Endothelial cell of hepatic sinusoid (primary cell): ENCODE measurements around the gene SPACA6.
"Not testable (repeated sequence)": the region's sequence is repeated elsewhere in the genome, so short reads cannot be mapped to it uniquely, and the experiment has no call there.

Experiments
- in situ Hi-C: cut with HindIII; loops from 2 replicates; pipeline ENCODE4 v1.10.0; 2017; ENCODE audit warnings: low sequenced_read_pairs

Gene SPACA6

DNA sequence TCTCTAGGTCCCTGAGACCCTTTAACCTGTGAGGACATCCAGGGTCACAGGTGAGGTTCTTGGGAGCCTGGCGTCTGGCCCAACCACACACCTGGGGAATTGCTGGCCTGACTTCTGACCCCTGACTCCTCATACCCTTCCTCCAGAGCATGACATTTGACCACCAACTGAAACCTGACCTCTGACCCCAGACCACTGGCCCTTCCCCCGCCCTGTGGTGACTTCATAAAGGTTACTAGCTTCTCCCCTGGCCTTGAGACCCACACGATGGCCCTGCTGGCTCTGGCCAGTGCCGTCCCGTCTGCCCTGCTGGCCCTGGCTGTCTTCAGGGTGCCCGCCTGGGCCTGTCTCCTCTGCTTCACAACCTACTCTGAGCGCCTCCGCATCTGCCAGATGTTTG, at the start of gene SPACA6:
Gene SPACA6 (plus strand): TSS at position 71 of the 400 bp plus-strand sequence. CDS start 197 bp downstream, at position 268.
- in situ Hi-C loops: no loop called here

DNA sequence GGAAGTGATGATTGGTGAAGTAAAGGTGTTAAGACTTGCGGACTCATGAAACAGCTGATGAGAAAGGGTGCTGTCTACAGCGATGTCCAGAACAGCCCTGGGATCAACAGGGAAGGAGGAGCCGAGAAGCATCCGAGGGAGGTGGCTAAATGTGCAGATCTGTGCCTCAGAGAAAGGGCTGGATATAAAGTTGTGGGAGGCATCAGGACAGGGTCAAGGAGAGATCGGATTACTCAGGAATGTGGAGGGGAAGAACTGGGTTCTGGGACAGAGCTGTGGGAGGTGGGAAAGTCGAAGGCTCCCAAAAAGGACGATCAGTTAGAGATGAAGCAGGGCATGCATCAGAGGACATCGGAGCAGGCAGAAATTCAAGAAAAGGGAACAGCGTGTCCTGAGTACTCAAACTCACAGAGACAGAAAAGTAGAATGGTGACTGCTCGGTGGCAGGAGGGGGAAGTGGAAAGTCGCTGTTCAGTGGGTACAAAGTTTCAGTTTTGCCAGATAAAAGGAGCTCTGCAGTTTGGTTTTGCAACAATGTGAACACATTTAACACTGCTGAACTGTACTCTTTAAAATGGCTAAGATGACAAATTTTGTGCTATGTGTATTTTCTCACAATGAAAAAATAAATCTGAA, 48.4 kb upstream of the SPACA6 start:
- in situ Hi-C loops: loop anchor here (5.0 kb wide), 2 partner anchors 47 to 172 kb away; no protein-coding TSS in a partner anchor

DNA sequence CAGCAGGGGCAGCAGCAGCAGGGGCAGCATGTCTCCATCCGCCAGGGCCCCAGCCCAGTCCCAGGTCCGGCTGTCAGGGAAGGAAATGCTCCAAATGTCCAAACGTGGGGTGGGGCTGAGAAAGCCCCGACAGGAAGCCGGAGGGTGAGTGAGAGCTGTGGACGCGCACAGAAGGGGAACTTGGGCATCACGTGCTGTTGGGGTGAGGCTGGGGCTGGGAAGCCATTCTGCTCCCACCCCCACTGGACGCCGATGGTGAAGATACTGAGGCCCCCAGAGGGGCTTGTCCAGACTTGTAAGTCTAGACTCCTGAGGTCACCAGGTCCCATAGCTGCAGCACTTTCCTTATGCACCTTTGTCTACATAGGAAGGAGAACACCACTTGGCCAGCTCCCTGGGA, 46.4 kb upstream of the SPACA6 start, which contains the start of gene SIGLEC14:
Gene SIGLEC14 (minus strand): TSS at position 96 of the 400 bp plus-strand sequence. CDS start 66 bp downstream, at position 30.
- in situ Hi-C loops: loop anchor here (5.0 kb wide), 2 partner anchors 49 to 174 kb away; no protein-coding TSS in a partner anchor

GRCh38 chr19:51647318-51647717, 45.8 kb upstream of the SPACA6 start:
- in situ Hi-C loops: loop anchor here (5.0 kb wide), 2 partner anchors 50 to 175 kb away; no protein-coding TSS in a partner anchor

- in situ Hi-C loops: no loop called here
Observed at GRCh38 chr19:51651216-51651846, 41.8 kb upstream of the SPACA6 start.

DNA sequence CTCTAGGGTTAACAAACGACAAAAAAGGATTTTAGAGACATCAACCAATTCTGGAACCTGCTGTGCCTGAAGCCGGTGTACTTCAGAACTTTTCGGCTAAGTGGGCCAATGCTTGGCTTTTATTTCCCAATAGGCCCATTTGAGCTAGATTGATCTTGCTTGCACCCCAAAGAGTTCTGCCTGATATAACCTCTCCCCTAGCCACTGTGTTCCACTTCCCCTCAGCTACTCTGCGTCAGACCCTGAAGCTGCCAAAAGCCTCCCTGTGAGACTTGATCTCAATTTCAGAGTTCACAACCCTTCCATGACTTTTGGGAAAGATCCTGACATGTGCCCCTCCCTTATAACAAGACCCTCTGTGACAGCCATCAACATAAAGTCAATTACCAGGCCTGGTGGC, 40.9 kb upstream of the SPACA6 start:
- in situ Hi-C loops: no loop called here

- in situ Hi-C loops: no loop called here
Observed at GRCh38 chr19:51653162-51653561, 40.0 kb upstream of the SPACA6 start.

DNA sequence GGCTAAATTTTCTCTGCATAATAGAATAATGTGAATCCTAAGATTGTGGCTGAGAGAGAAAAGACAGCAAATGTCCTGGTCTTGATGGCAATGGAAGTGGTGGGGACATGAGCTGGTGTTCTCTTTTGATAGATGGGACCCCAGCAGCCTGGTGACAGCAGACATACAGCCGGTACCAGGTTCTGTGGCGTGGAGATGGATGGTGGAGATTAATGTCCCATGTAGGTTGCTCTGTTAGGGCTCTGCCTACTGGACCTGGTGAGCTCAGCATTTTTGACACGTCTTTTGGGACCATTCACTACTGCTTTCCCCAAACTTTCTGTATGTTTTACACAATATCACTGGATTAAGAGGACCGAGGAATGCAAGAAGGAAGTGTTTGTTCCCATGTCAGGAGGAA, 38.3 kb upstream of the SPACA6 start:
- in situ Hi-C loops: no loop called here

DNA sequence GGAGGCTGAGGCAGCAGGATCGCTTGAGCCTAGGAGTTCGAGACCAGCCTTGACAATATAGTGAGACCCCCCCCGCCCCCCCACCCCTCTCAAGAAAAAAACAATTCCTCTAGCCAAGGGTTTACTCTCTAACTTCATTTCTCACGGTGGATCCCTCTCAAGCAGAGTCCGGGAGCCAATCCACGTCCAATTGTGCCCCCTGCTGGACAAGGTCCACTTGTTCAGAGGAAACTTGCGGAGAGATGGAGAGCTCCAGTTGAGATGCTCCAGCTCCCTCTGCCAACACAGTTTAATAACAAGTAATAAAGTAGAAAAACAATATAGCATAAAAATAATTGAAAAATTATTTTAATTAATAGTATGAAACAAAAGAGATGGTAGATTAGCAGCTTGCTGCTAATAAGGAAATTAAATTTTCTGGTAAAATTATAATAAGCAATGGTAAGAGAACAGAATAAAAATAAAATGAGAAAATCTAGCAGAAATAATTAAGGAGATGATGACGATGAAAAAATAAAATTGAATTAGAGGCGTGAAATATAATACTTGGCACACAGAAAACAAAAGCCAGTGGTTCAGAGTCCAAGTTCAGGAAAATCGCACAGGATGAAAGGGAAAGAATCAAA, 32.0 kb upstream of the SPACA6 start:
- in situ Hi-C loops: no loop called here

DNA sequence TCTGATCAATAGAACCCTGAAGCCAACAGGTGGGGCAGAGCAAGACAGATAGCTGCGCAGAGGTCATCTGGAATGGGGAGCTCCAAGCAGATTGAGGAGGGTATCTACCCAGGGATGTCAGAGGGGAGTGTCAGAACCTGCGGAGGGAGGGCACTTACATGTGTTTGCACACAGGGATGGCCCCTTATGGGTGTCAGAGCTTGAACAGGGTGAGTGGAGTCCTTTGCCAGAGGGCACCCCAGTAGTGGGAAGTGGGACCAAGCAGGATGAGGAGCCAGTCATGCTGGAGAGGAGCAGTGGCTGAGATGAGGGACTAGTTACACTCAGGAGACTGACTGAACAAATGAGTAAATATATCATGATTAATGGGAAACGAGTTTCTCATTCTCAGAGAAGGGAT, 29.5 kb upstream of the SPACA6 start:
- in situ Hi-C loops: no loop called here

GRCh38 chr19:51664131-51664530, 29.0 kb upstream of the SPACA6 start:
- in situ Hi-C loops: no loop called here

DNA sequence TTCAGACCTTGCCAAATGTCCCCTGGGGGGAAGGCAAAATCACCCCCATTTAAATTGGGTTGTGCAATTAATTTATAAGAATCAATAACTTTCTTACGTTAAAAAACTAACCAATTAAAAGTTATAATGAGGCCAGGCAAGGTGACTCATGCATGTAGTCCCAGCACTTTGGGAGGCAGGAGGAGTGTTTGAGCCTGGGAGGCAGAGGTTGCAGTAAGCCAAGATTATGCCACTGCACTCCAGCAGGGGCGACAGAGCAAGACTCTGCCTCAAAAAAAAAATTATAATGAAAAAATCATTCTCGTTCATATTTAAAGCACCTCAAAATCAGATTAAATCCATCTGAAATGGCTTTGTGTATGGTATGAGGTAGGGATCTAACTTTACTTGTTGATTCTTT, 28.1 kb upstream of the SPACA6 start:
- in situ Hi-C loops: no loop called here

- in situ Hi-C loops: no loop called here
Observed at GRCh38 chr19:51668216-51668615, 24.9 kb upstream of the SPACA6 start.

DNA sequence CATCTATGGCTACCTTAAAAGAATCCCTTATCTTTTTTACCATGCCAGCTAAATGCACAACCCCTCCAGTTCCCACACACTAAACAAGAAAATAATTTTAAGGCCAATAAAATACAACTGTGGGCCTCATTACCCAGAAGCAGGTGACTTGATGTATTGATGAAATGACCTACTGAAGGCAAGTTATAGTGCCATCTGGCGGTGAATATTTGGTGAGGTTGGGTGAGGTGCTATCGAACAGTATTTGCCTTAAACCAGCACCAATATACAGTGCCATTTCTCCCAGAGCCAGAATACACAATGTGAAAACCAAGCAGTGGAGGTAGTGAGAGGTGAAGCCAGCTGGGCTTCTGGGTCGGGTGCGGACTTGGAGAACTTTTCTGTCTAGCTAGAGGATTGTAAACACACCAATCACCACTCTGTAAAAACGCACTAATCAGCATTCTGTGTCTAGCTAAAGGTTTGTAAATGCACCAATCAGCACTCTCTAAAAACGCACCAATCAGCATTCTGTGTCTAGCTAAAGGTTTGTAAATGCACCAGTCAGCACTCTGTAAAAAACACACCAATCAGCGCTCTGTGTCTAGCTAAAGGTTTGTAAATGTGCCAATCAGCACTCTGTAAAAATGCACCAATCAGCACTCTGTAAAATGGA, 17.1 kb upstream of the SPACA6 start:
- in situ Hi-C loops: not testable (repeated sequence)

- in situ Hi-C loops: no loop called here
Observed at GRCh38 chr19:51676566-51677083, 16.5 kb upstream of the SPACA6 start.

DNA sequence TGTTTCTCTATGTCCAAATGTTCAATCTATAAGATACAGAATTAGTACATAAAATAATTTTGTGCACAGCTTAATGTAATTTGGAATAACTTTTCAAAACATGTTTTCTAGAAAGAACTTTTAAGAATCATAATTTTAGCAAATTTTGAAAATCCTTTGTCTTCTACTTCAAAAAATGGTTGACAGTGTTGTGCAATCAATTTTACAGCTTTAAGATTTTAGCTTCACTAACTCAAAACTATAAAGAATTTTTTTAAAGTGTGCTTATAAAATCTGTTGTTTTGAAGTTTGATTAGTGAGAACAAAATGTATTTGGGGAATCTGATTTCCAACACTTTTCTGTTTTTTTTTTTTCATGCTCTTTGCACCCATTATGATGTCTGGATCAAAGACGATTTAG, 12.7 kb upstream of the SPACA6 start:
- in situ Hi-C loops: loop anchor here (5.0 kb wide), 1 partner anchor 83 kb away; no protein-coding TSS in a partner anchor

- in situ Hi-C loops: loop anchor here (5.0 kb wide), 1 partner anchor 84 kb away; no protein-coding TSS in a partner anchor
Observed at GRCh38 chr19:51681286-51681941, 11.7 kb upstream of the SPACA6 start.

DNA sequence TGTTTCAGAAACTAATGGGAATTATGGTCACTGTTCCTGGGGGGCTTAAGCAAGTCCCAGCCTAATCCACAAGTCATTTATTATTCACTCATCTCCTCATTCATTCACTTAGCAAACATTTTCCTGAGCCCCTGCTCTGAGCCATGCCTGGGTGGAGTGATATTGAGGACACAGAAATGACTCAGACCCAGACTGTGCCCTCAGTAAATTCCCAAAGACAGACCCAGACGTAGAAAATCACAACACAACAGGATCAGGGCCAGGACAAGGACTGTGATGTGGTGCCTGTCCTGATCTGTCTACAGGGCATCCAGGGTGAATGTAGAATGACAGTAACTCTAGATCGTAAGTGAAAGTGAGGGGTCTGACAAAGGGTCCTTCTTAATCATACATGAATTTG, 7.0 kb upstream of the SPACA6 start:
- in situ Hi-C loops: no loop called here

DNA sequence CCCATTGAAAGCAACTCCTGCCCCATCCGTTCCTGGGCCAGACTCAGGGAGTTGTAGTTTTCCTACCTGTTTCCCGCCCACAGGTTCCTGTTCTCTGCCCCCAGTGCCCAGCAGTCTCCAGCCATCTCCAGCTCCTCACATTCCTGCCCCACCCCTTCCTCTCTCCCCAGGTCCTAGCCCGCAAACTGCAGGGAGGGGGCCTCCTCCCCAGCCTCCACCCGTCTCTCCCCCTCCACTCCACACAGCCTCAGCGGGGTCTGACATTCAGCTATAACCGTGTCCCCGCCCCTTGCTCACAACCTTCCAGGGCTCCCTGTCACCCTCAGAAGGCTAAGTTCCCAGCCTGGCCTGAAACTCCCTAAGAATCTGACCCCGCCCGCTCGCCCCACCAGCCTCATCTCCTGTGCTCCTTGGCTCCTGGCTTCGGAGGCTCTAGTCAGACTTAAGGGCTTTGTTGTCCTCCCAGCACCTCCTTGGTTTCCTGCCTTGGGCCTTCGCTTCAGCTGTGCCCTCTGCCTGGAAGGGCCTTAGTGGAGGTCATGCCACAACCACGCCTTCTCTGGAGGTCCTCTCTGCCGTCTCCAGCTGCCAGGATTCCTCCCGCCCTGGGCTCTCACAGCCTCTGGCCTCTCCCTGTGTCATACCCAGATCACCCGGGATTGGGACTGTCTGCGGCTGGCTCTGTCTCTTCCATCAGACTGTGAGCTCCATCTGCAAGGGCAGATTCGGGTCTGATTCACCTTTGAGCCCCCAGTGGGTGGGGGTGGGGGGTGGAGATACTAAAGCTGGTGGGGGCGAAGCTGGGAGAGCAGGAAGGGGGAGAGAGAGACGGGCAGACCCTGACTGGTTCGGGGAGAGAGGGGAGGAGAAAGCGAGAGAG, 5.1 kb upstream of the SPACA6 start:
- in situ Hi-C loops: no loop called here
